ENCODE data around the gene COQ3. TPM values are rescaled to one million over a fixed set of nuclear protein-coding genes. Genes with fewer than 3 reads are reported as not detected.
A peak's percentile ranks its signal among the peaks of the same experiment; 100 is the strongest.

The COQ3 gene
- total RNA-seq, 1 experiment from 2014 or later = 13.9 TPM

- Mint-ChIP-seq H3K27ac (no peak overlapping the region; the same call in 1 of the 2 replicates), H3K36me3 (peaks cover 7% of the 10 kb centered on the region), H3K27me3 (ENCODE audit: low read depth) (no peaks in the 10 kb centered on the region), H3K4me1 (peaks cover 22% of the 10 kb centered on the region), H3K9me3 (no peaks in the 10 kb centered on the region), H3K4me3 (no peak overlapping the region)
- DNase-seq (ENCODE audit: low spot score) (no peak), ATAC-seq (no peak)
- no peak for TF ChIP-seq ZNF121 (CRISPR knock-in tag; IDR thresholded peaks at IDR 0.05)
- no peak for TF ChIP-seq ERG (CRISPR knock-in tag; IDR thresholded peaks at IDR 0.05)
- TF ChIP-seq MYBL2 (CRISPR knock-in tag; IDR thresholded peaks at IDR 0.05) = no peak
- no peak for TF ChIP-seq E2F4 (CRISPR knock-in tag; IDR thresholded peaks at IDR 0.05; ENCODE audit: borderline replicate concordance, low read depth)
- TF ChIP-seq ATF1 (CRISPR knock-in tag; IDR thresholded peaks at IDR 0.05) = no peak
- TF ChIP-seq TCF7 (CRISPR knock-in tag; IDR thresholded peaks at IDR 0.05; ENCODE audit: low read depth) = no peak
- TF ChIP-seq ZSCAN18 (CRISPR knock-in tag; IDR thresholded peaks at IDR 0.05) = no peak
- TF ChIP-seq SOX15 (CRISPR knock-in tag; IDR thresholded peaks at IDR 0.05) = no peak
- no peak for TF ChIP-seq ZNF138 (CRISPR knock-in tag; conservative IDR thresholded peaks at IDR 0.05)
- no peak for TF ChIP-seq CREB1 (CRISPR knock-in tag; IDR thresholded peaks at IDR 0.05)
- TF ChIP-seq IRF2 (CRISPR knock-in tag; IDR thresholded peaks at IDR 0.05; ENCODE audit: borderline replicate concordance, low read depth) = no peak
- TF ChIP-seq ZNF425 (CRISPR knock-in tag; conservative IDR thresholded peaks at IDR 0.05) = no peak
- TF ChIP-seq ZNF423 (CRISPR knock-in tag; IDR thresholded peaks at IDR 0.05) = no peak
- POLR2A ChIA-PET = interaction anchor here (0.7 kb wide), 3 partner anchors 41 to 65 kb away, joined by 6 read pairs; no protein-coding TSS in a partner anchor
- CTCF ChIA-PET = no interaction called here
Measured at GRCh38 chr6:99416892-99417767, 23.1 kb upstream of the COQ3 start.

- Mint-ChIP-seq H3K4me3 (no peak overlapping the region), H3K9me3 (no peaks in the 10 kb centered on the region), H3K27me3 (ENCODE audit: low read depth) (no peaks in the 10 kb centered on the region), H3K27ac (peak overlapping the region; percentile 72), H3K4me1 (peaks cover 16% of the 10 kb centered on the region), H3K36me3 (peaks cover 9% of the 10 kb centered on the region)
- CTCF ChIA-PET = no interaction called here
- POLR2A ChIA-PET = no interaction called here
- TF ChIP-seq IRF2 (CRISPR knock-in tag; IDR thresholded peaks at IDR 0.05; ENCODE audit: borderline replicate concordance, low read depth) (no peak), IRF1 (CRISPR knock-in tag; IDR thresholded peaks at IDR 0.05) (no peak), CREM (CRISPR knock-in tag; IDR thresholded peaks at IDR 0.05) (no peak), TP53 (CRISPR knock-in tag; IDR thresholded peaks at IDR 0.05) (no peak), ZNF416 (CRISPR knock-in tag; IDR thresholded peaks at IDR 0.05) (no peak), NFE2L1 (CRISPR knock-in tag; IDR thresholded peaks at IDR 0.05) (no peak), CTCF (IDR thresholded peaks at IDR 0.05) (no peak), USF1 (CRISPR knock-in tag; IDR thresholded peaks at IDR 0.05) (no peak)
- DNase-seq (ENCODE audit: low spot score) (no peak), ATAC-seq (no peak)
Measured at GRCh38 chr6:99416226-99416625, 22.2 kb upstream of the COQ3 start.

All from WTC11 (cell line).